IMR-90 (cell line): ENCODE results near the gene ANKRD31. TPM values are rescaled to one million over a fixed set of nuclear protein-coding genes. Genes with fewer than 3 reads are reported as not detected.
A peak's percentile ranks its signal among the peaks of the same experiment; 100 is the strongest.

ENCODE experiments used
- ATAC-seq: fragments of 200-7000 bp; cut with Tn5 transposase; 2 replicates; pipeline ENCODE4 v1.9.1; 2020; ENCODE audit warnings: low read depth, mild to moderate bottlenecking, moderate library complexity
- BruUV-seq: library from RNA; stranded (reverse); fragments of 400-500 nt; replicated peaks from 2 replicates; lab custom pipeline; 2021; lab: Mats Ljungman, UMichigan
- CTCF ChIA-PET: fragments of 300-600 bp; formaldehyde crosslinking; extraction: SDS; loops from one replicate; lab custom pipeline; 2021; ENCODE audit warnings: antibody characterized with exemption; lab: Yijun Ruan, JAX
- POLR2A ChIA-PET: fragments of 300-600 bp; sonication (Branson Sonifier 250); formaldehyde crosslinking; loops from one replicate; lab custom pipeline; 2022; ENCODE audit warnings: antibody characterized with exemption; ENCODE audit not compliant: unreplicated experiment; lab: Charles Lee
- DNase-seq: peaks from one replicate; pipeline ENCODE4 v3.0.0; 2013
- H2AFZ ChIP-seq: replicated peaks from 2 replicates; pipeline ENCODE3; 2013; ENCODE audit warnings: low read length, mild to moderate bottlenecking; ENCODE audit not compliant: poor library complexity
- H2AK5ac ChIP-seq: 2 replicates; pipeline ENCODE4 v1.6.1; 2013; ENCODE audit warnings: low read depth, low read length, inconsistent platforms
- H2AK9ac ChIP-seq: replicated peaks from 2 replicates; pipeline ENCODE3; 2013; ENCODE audit warnings: mild to moderate bottlenecking, low read depth, low read length, moderate library complexity; ENCODE audit not compliant: poor library complexity
- H2BK120ac ChIP-seq: 2 replicates; pipeline ENCODE4 v1.6.1; 2013; ENCODE audit warnings: low read depth, low read length, inconsistent platforms
- H2BK15ac ChIP-seq: 3 replicates; pipeline ENCODE4 v1.6.1; 2013; ENCODE audit warnings: low read depth, low read length, inconsistent platforms
- H2BK20ac ChIP-seq: 2 replicates; pipeline ENCODE4 v1.6.1; 2013; ENCODE audit warnings: low read depth, mild to moderate bottlenecking, inconsistent platforms, low read length, moderate library complexity
- H2BK5ac ChIP-seq: 2 replicates; pipeline ENCODE4 v1.6.1; 2013; ENCODE audit warnings: mild to moderate bottlenecking, low read depth, low read length, inconsistent platforms; ENCODE audit not compliant: poor library complexity, severe bottlenecking
- H3K14ac ChIP-seq: replicated peaks from 2 replicates; pipeline ENCODE4 v1.6.1; 2013; ENCODE audit warnings: low read depth, low read length, inconsistent platforms
- H3K18ac ChIP-seq: 2 replicates; pipeline ENCODE4 v1.6.1; 2013; ENCODE audit warnings: low read depth, low read length, control low read depth
- H3K23ac ChIP-seq: 2 replicates; pipeline ENCODE4 v1.6.1; 2013; ENCODE audit warnings: low read depth, low read length, inconsistent platforms
- H3K27ac ChIP-seq: 2 replicates; pipeline ENCODE4 v1.5.1; 2013; ENCODE audit warnings: mild to moderate bottlenecking, control low read depth, low read length; ENCODE audit not compliant: insufficient read depth
- H3K27me3 ChIP-seq: 2 replicates; pipeline ENCODE4 v1.6.1; 2013; ENCODE audit warnings: low read length; ENCODE audit not compliant: control insufficient read depth, insufficient read depth
- H3K36me3 ChIP-seq: 2 replicates; pipeline ENCODE4 v1.6.1; 2013; ENCODE audit warnings: low read length, mixed read lengths; ENCODE audit not compliant: control insufficient read depth, insufficient read depth
- H3K4ac ChIP-seq: 2 replicates; pipeline ENCODE4 v1.6.1; 2013; ENCODE audit warnings: low read depth, low read length, inconsistent platforms
- H3K4me1 ChIP-seq: 2 replicates; pipeline ENCODE4 v1.6.1; 2013; ENCODE audit warnings: low read length, mixed read lengths; ENCODE audit not compliant: control insufficient read depth, insufficient read depth
- H3K4me2 ChIP-seq: 2 replicates; pipeline ENCODE4 v1.6.1; 2013; ENCODE audit warnings: low read depth, mild to moderate bottlenecking, control low read depth, low read length, moderate library complexity
- H3K4me3 ChIP-seq: 2 replicates; pipeline ENCODE4 v1.5.1; 2013; ENCODE audit warnings: low read depth, mild to moderate bottlenecking, control low read depth, low read length, moderate library complexity; ENCODE audit not compliant: insufficient read depth
- H3K56ac ChIP-seq: 2 replicates; pipeline ENCODE4 v1.6.1; 2013; ENCODE audit warnings: low read length, inconsistent platforms; ENCODE audit not compliant: insufficient read depth; ENCODE audit errors: extremely low read depth
- H3K79me1 ChIP-seq, 2 experiments: 2 replicates each; pipeline ENCODE4 v1.6.1; 2013; ENCODE audit warnings: low read length in 2 of 2, inconsistent platforms in 1 of 2, low read depth in 1 of 2
- H3K9ac ChIP-seq: 2 replicates; pipeline ENCODE4 v1.6.1; 2013; ENCODE audit warnings: low read depth, low read length, control low read depth
- H3K9me1 ChIP-seq: 2 replicates; pipeline ENCODE4 v1.6.1; 2013; ENCODE audit warnings: low read length, inconsistent platforms; ENCODE audit not compliant: insufficient read depth
- H3K9me3 ChIP-seq: 2 replicates; pipeline ENCODE4 v1.6.1; 2013; ENCODE audit warnings: low read length; ENCODE audit not compliant: control insufficient read depth, insufficient read depth
- H4K20me1 ChIP-seq: 2 replicates; pipeline ENCODE4 v1.6.1; 2013; ENCODE audit warnings: low read length, inconsistent platforms; ENCODE audit not compliant: insufficient read depth
- H4K5ac ChIP-seq: 2 replicates; pipeline ENCODE4 v1.6.1; 2013; ENCODE audit warnings: mild to moderate bottlenecking, low read depth, low read length, control low read depth
- H4K8ac ChIP-seq, 2 experiments: 2 replicates each; pipeline ENCODE4 v1.6.1; 2013; ENCODE audit warnings: low read depth in 2 of 2, low read length in 2 of 2, control low read depth in 1 of 2, inconsistent platforms in 1 of 2
- H4K91ac ChIP-seq: 2 replicates; pipeline ENCODE4 v1.6.1; 2013; ENCODE audit warnings: low read depth, low read length, inconsistent platforms; ENCODE audit not compliant: insufficient read depth
- BHLHE40 ChIP-seq: fragments of 150-350 bp; IDR thresholded peaks from 2 replicates; pipeline ENCODE4 v1.6.1; 2016; ENCODE audit warnings: mild to moderate bottlenecking, low read depth, low read length
- CHD1 ChIP-seq: IDR thresholded peaks from 2 replicates; pipeline ENCODE4 v1.6.1; 2012; ENCODE audit warnings: low read depth, low read length, improper control_type of control experiment
- ELK1 ChIP-seq: fragments of 150-350 bp; IDR thresholded peaks from 2 replicates; pipeline ENCODE4 v1.6.1; 2016; ENCODE audit warnings: low read depth, mild to moderate bottlenecking, low read length, moderate library complexity, borderline replicate concordance
- FOS ChIP-seq: fragments of 150-350 bp; IDR thresholded peaks from 2 replicates; pipeline ENCODE4 v1.6.1; 2016; ENCODE audit warnings: low read depth, low read length
- SMC3 ChIP-seq: fragments of 150-350 bp; IDR thresholded peaks from 2 replicates; pipeline ENCODE4 v1.6.1; 2016; ENCODE audit warnings: low read depth, mild to moderate bottlenecking, antibody characterized with exemption, low read length, moderate library complexity
- WGBS, 2 experiments: methylation state at CpG; one replicate each; pipeline versions ENCODE4 v1.1.5 to v1.1.7; 2013; ENCODE audit warnings: missing lambda C conversion rate in 2 of 2; ENCODE audit not compliant: insufficient read length in 1 of 2; ENCODE audit errors: extremely low coverage in 2 of 2; 5-methylcytosine and 5-hydroxymethylcytosine counted together
- dilution Hi-C: fragments of 300-500 bp; cut with HindIII; formaldehyde crosslinking; loops from one replicate; pipeline ENCODE4 v1.14.3; 2018; ENCODE audit warnings: low sequenced_read_pairs; ENCODE audit not compliant: unreplicated experiment
- in situ Hi-C: fragments of 300-500 bp; cut with MboI; formaldehyde crosslinking; loops from 3 replicates; pipeline ENCODE4 v1.14.3; 2019; ENCODE audit warnings: low sequenced_read_pairs, inconsistent platforms, mixed read lengths
- intact Hi-C: fragments of 100-400 bp; cut with micrococcal nuclease; formaldehyde crosslinking; loops from 2 replicates; pipeline ENCODE4 v1.10.0; 2022
- polyA plus RNA-seq, 3 experiments: library from polyadenylated mRNA; depleted of rRNA; stranded (reverse); fragments of >200 nt; gene quantifications; 2 replicates each; pipeline ENCODE4 v1.2.3, GENCODE V29; 2012; ENCODE audit warnings: low replicate concordance in 1 of 3
- total RNA-seq: library from RNA; depleted of rRNA; stranded (reverse); fragments of >200 nt; gene quantifications from 2 replicates; pipeline ENCODE4 v1.2.3, GENCODE V29; 2012

ANKRD31 gene
- total and polyA plus RNA-seq, 2 of the 4 experiments (the other 2 are of a cell fraction) = under 0.01 to 0.02 TPM

- H2BK15ac ChIP-seq = peak overlapping the region; percentile 49; the same call in 1 of the 3 replicates
- H3K27me3 ChIP-seq = no peaks in the 10 kb centered on the region
- peak overlapping the region; percentile 13 for H3K14ac ChIP-seq
- TF ChIP-seq FOS = no peak
- no peak for TF ChIP-seq ELK1
- no peak for TF ChIP-seq SMC3
- TF ChIP-seq CHD1 = no peak
- TF ChIP-seq BHLHE40 = no peak
- H3K23ac ChIP-seq = peak overlapping the region; percentile 82
- H3K18ac ChIP-seq = peak overlapping the region; percentile 2
- peak; percentile 1 for ATAC-seq
- peak; percentile 34 for DNase-seq
- peak overlapping the region; percentile 93 for H2AFZ ChIP-seq
- peaks cover 20% of the 10 kb centered on the region for H3K4me1 ChIP-seq
- H4K5ac ChIP-seq = peak overlapping the region; percentile 5
- peak overlapping the region; percentile 50 for H2BK120ac ChIP-seq
- peaks cover 7% of the 10 kb centered on the region; the same call in 1 of the 2 replicates for H4K20me1 ChIP-seq
- POLR2A ChIA-PET = interaction anchor here (0.6 kb wide), 1 partner anchor 13 kb away, joined by 6 read pairs; no protein-coding TSS in a partner anchor
- no peaks in the 10 kb centered on the region for H3K9me3 ChIP-seq
- H2AK9ac ChIP-seq = peak overlapping the region; percentile 58
- peak overlapping the region; percentile 6 to 31; a peak in 2 of 4 replicates for H4K8ac ChIP-seq
- CTCF ChIA-PET = interaction anchor here (0.6 to 0.8 kb wide), 4 partner anchors 12 to 101 kb away, joined by 3 to 4 read pairs (median 3); no protein-coding TSS in a partner anchor
- peak overlapping the region; percentile 65 for H2BK5ac ChIP-seq
- peak overlapping the region; percentile 68 for H3K27ac ChIP-seq
- intact Hi-C loops = loop anchor here (2.0 to 10.0 kb wide), 5 partner anchors 210 to 1760 kb away; partner anchors contain the start of genes F2RL1 and HMGCR
- peak overlapping the region; percentile 59; the same call in 1 of the 2 replicates for H2AK5ac ChIP-seq
- H4K91ac ChIP-seq = peak overlapping the region; percentile 73
- peaks cover 31% of the 10 kb centered on the region for H3K9me1 ChIP-seq
- peak overlapping the region; percentile 74 for H3K4ac ChIP-seq
- peak overlapping the region; percentile 3; the same call in 1 of the 2 replicates for H3K56ac ChIP-seq
- H2BK20ac ChIP-seq = peak overlapping the region; percentile 79
- 12% methylated on average over 5 of the region's 28 CpGs; no CpG with 5 or more reads in 1 of the 2 experiments for WGBS, 2 experiments
- BruUV-seq = no TSS peak
- H3K36me3 ChIP-seq = no peaks in the 10 kb centered on the region
- in situ Hi-C loops = no loop called here
- dilution Hi-C loops = no loop called here
- peak overlapping the region; percentile 82 for H3K4me3 ChIP-seq
- H3K9ac ChIP-seq = peak overlapping the region; percentile 99
- peak overlapping the region; percentile 71 for H3K4me2 ChIP-seq
- peaks cover 3 to 38% of the 10 kb centered on the region in 2 experiments; a peak in 3 of 4 replicates for H3K79me1 ChIP-seq
These were observed 182.3 kb downstream of the ANKRD31 start for GRCh38 chr5:75054134-75054930.
